GM12892 (cell line): ENCODE results near the gene CBLB.

Experiments
- POLR2A ChIP-seq: IDR thresholded peaks from 2 replicates; pipeline ENCODE4 v1.6.1; 2011; ENCODE audit warnings: low read depth, low read length, control low read depth
- POLR2AphosphoS5 ChIP-seq: IDR thresholded peaks from 2 replicates; pipeline ENCODE4 v1.6.1; 2011; ENCODE audit warnings: low read depth, low read length, control low read depth
- TAF1 ChIP-seq: IDR thresholded peaks from 2 replicates; pipeline ENCODE4 v1.6.1; 2011; ENCODE audit warnings: low read depth, mild to moderate bottlenecking, control low read depth, low read length, borderline replicate concordance

DNA sequence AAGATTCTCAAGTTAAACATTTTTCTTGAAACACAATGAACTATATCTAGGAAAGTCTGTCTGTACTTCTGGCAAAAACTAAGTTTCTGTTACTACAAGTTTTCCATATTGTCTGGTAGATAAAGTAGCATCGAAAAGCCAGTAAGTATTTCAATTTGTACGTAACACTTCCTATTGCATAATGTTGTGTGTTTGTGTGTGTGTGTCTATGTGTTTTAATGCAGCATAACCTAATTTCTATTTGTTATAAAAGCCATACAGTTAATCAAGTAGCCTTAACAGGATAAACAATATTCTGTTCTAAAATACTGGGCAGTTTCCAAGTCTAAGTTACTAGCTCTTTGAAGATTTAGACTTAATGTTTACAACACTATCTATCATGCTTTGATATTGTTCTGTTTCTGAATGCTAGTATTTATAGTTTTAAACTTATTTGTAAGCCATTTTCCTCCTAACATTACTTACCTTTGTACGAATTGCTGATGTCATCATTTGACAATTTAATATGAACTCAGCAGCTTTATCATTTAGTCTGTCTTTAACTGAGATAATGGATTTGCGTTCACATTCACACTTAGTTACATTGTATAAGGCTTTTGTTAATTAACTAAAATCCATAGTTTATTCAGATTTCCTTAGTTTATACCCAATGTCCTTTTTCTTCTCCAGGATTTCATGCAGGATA, 163.9 kb downstream of the CBLB start:
- TF ChIP-seq POLR2A (no peak), POLR2AphosphoS5 (no peak), TAF1 (no peak)
